GM12878 (cell line): ENCODE measurements around the gene IQCH.

Source experiments
- CTCF ChIP-seq, 3 experiments: IDR thresholded peaks in 2 of 3; conservative IDR thresholded peaks in 1 of 3; 2 replicates each; pipeline ENCODE4 v1.5.1; 2011; ENCODE audit warnings: low read depth in 3 of 3, low read length in 3 of 3, mild to moderate bottlenecking in 3 of 3, control low read depth in 2 of 3, moderate library complexity in 2 of 3, inconsistent platforms in 1 of 3, mixed read lengths in 1 of 3; ENCODE audit not compliant: control insufficient read depth in 2 of 3, insufficient read depth in 1 of 3; ENCODE audit errors: extremely low read depth in 1 of 3
- NRF1 ChIP-seq: conservative IDR thresholded peaks from 2 replicates; pipeline ENCODE4 v1.6.1; 2011; ENCODE audit warnings: mild to moderate bottlenecking, low read depth, low read length, improper control_type of control experiment
- RAD21 ChIP-seq: IDR thresholded peaks from 2 replicates; pipeline ENCODE4 v1.6.1; 2011; ENCODE audit warnings: mild to moderate bottlenecking, low read depth, low read length, moderate library complexity; ENCODE audit not compliant: insufficient read depth
- RB1 ChIP-seq: fragments of 450-650 bp; formaldehyde crosslinking; IDR thresholded peaks from 2 replicates; pipeline ENCODE4 v1.6.1; 2017; ENCODE audit warnings: mild to moderate bottlenecking, borderline replicate concordance
- REST ChIP-seq: IDR thresholded peaks from 2 replicates; pipeline ENCODE4 v1.6.1; 2012; ENCODE audit warnings: mild to moderate bottlenecking, low read depth, low read length

- TF ChIP-seq RB1, result no peak
- no peak for TF ChIP-seq REST
- no peak for TF ChIP-seq CTCF (IDR thresholded peaks at IDR 0.05 in 2 of 3, conservative IDR thresholded peaks at IDR 0.05 in 1 of 3; ENCODE audit: control insufficient read depth in 2 of 3, extremely low read depth in 1 of 3, insufficient read depth in 1 of 3, low read depth in 3 of 3, low read length in 3 of 3)
- no peak for TF ChIP-seq RAD21
- no peak for TF ChIP-seq NRF1
Measured at GRCh38 chr15:67259806-67260205, 5.2 kb downstream of the IQCH start.
